Right ventricle myocardium inferior (tissue), 1 donor: Measurements from ENCODE around the gene ADRB2. TPM values are rescaled to one million over a fixed set of nuclear protein-coding genes. Genes with fewer than 3 reads are reported as not detected.
"Not testable (repeated sequence)": the region's sequence is repeated elsewhere in the genome, so short reads cannot be mapped to it uniquely, and the experiment has no call there.

Experiments used
- ATAC-seq: fragments of 200-7000 bp; cut with Tn5 transposase; one replicate; pipeline ENCODE4 v1.9.1; 2020; ENCODE audit warnings: mild to moderate bottlenecking, moderate library complexity
- DNase-seq: peaks from one replicate; pipeline ENCODE4 v3.0.0; 2021; ENCODE audit errors: missing footprints
- intact Hi-C: fragments of 100-400 bp; cut with DNase I; formaldehyde crosslinking; loops from one replicate; pipeline ENCODE4 v1.11.0; 2022
- total RNA-seq: library from RNA; stranded (reverse); fragmentation: NEBNext Ultra II Directional; extraction: Animal tissue kit (Norgen Biotek cat#: 25700); gene quantifications from one replicate; pipeline ENCODE4 v1.2.1, GENCODE V29; 2021
- donor health status: DM: no; HTN: yes; CAD: no; lungs with severe emphysema.

The ADRB2 gene
- total RNA-seq, 1 donor from 2014 or later, result 5.5 TPM

DNA sequence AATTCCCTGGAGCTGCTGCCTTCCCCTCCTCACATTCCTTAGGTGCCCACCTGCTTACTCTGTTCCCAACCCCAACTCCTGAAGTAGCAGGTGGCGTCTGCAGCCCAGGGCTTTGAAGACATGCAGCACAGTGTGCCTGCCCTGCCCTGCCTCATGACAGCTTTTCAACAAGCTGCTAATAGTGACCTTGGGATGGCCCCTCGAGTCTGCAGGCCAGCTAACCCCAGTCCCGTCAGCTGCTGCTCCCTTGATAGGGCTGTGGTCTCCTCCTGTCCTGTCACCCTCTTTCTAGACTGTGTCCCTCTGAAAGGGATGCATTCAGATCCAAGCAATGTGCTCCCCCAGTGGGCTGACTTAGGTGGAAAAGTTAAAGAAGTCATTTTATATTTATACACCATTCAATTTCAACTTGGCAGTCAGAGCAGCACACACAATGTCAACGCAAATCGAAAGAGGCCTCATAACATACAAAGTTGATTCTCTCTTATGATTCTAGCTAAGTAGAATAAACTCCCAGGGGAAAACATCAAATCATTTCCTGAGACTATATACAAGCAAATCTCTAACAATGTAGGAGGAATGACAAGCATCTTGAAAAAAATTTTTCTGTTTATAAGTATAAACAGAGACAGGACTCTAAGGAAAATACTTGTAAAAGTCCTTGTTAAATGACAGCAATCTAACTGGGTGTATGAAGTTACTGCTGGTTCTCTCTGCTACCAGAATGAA is 37.9 kb downstream of the ADRB2 start:
- DNase-seq (no peak), ATAC-seq (peak; percentile 83)
- intact Hi-C loops, result no loop called here

DNA sequence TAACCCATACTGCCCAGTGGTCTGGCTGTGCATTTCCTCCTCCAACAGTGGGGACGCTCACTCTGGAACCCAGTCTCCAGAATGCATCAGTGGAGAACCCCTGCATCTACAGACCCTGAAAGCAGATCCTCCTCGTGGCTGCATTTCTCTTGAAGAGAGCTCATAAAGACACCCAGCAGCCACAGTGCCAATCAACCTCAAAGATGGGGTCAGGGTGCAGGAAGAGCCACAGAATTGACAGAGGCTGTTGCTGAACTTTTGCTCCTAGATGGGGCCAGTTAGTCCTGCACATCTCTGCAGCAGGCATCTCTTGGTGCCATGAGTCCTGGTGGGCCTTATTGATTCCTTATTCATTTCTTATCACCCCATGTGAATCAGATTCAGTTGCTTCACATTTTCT is 39.6 kb downstream of the ADRB2 start:
- no peak for DNase-seq
- no peak for ATAC-seq
- intact Hi-C loops, result no loop called here

DNA sequence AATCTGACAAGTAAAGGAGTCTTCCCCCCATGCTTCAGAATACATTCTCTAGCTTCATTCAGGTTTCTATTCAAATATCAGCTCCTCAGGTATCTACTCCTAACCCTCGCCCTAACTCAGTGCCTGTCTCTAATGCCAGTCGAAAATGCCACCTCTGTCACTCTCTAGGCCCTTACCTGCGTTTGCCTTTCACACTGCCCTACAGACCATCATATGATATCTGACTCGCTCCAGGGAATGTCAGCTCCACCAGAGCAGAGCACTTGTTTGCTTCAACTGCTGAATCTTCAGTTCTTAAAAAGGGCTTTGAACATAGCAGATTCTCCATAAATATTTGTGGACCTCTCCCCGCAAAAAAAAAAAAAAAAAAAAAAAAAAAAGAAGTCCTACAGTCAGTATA is 46.7 kb downstream of the ADRB2 start:
- no peak for DNase-seq
- ATAC-seq, result peak; percentile 61
- intact Hi-C loops, result no loop called here

DNA sequence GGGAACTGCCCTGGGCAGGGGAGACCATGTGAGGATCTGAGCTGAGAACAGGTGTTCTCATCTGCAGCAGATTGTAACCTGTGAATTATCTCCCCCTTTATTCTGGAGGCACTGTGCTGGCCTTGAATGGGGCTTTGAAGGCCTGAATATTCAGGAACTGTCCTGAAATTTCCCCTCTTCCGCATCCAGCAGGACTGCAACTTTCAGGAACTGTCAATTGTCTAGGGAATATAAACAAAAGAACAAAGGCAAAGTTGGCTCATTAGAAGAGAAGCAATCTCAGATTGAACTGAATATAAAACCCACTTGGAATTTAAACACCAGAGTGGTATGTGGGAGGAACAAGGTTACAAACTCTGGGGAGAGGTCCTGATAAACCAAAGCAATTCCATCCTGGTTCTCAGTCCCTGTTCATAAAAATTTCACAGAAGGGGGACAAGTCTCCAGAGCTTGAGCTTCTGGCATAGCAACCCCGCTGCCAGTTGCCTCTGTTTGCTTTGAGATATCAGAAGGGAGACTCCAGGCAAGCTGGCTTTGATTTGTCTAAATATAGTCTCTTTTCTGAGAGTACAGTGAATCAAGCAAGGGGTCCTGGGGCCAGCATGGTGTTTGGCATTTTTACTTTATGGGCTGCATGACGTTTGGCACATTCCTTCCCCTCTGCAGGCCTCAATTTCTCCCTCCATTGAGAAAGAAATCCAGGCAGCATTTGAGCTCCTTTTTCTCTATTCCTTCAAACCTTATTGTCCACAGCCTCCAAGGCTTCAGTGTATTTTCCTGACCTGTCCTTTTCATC is 47.5 kb downstream of the ADRB2 start:
- DNase-seq, result no peak
- ATAC-seq, result peak; percentile 26
- intact Hi-C loops, result loop anchor here (2.0 kb wide), 1 partner anchor 47 kb away; the partner anchor contains the start of gene ADRB2

DNA sequence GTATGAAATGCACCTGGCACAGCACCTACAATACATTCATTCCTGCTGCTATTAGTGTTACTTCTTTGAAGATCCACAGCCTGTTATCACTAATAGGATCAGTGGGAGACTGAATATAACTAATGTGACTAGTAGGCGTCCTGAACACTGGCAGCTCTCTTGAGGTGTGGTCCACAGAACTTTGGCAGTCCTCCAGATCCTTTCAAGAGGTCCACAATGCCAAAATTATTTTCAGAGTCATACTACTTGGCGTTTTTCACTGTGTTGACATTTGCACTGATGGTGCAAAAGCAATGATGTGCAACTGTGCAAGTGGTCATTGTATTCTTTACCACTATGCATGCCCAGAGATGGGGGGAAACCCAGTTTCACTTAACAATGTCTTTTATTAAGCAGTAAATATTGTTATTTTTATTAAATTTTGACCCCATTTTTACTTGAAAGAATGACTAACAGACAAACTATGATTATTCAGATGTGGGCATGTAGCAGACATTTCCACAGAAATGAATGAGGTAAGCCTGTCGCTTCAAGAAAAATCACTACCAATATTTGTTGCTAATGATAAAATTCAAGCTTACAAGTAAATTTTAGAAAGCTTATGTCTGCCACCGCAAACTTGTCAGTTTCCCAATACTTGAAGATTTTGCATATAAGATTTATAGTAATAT is 48.9 kb downstream of the ADRB2 start:
- intact Hi-C loops, result loop anchor here (2.0 kb wide), 1 partner anchor 49 kb away; the partner anchor contains the start of gene ADRB2
- no peak for DNase-seq
- peak; percentile 17 for ATAC-seq

DNA sequence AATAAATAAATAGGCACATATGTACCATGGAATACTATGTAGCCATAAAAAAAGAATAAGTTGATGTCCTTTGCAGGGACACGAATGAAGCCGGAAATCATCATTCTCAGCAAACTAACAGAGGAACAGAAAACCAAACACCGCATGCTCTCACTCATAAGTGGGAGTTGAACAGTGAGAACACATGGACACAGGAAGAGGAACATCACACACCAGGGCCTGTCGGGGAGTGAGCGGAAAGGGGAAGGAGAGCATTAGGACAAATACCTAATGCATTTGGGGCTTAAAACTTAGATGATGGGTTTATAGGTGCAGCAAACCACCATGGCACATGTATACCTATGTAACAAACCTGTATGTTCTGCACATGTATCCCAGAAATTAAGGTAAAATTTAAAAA is 51.0 kb downstream of the ADRB2 start:
- intact Hi-C loops, ATAC-seq, DNase-seq: not testable (repeated sequence)

Other genes starting within 250 kb of the ADRB2 start
- gene HTR4, start 172.1 kb upstream of the ADRB2 start, total RNA-seq, result 0.22 TPM
- gene SH3TC2, start 236.5 kb downstream of the ADRB2 start, total RNA-seq, result 14.6 TPM